IMR-90 (cell line): Measurements from ENCODE around the gene GPSM1. TPM values are rescaled to one million over a fixed set of nuclear protein-coding genes. Genes with fewer than 3 reads are reported as not detected.

Experiments
- ATAC-seq: fragments of 200-7000 bp; cut with Tn5 transposase; 2 replicates; pipeline ENCODE4 v1.9.1; 2020; ENCODE audit warnings: low read depth, mild to moderate bottlenecking, moderate library complexity
- BruUV-seq: library from RNA; stranded (reverse); fragments of 400-500 nt; replicated peaks from 2 replicates; lab custom pipeline; 2021; lab: Mats Ljungman, UMichigan
- CTCF ChIA-PET: fragments of 300-600 bp; formaldehyde crosslinking; extraction: SDS; loops from one replicate; lab custom pipeline; 2021; ENCODE audit warnings: antibody characterized with exemption; lab: Yijun Ruan, JAX
- POLR2A ChIA-PET: fragments of 300-600 bp; sonication (Branson Sonifier 250); formaldehyde crosslinking; loops from one replicate; lab custom pipeline; 2022; ENCODE audit warnings: antibody characterized with exemption; ENCODE audit not compliant: unreplicated experiment; lab: Charles Lee
- DNase-seq: peaks from one replicate; pipeline ENCODE4 v3.0.0; 2013
- H2AFZ ChIP-seq: replicated peaks from 2 replicates; pipeline ENCODE3; 2013; ENCODE audit warnings: low read length, mild to moderate bottlenecking; ENCODE audit not compliant: poor library complexity
- H2AK5ac ChIP-seq: 2 replicates; pipeline ENCODE4 v1.6.1; 2013; ENCODE audit warnings: low read depth, low read length, inconsistent platforms
- H2AK9ac ChIP-seq: replicated peaks from 2 replicates; pipeline ENCODE3; 2013; ENCODE audit warnings: mild to moderate bottlenecking, low read depth, low read length, moderate library complexity; ENCODE audit not compliant: poor library complexity
- H2BK120ac ChIP-seq: 2 replicates; pipeline ENCODE4 v1.6.1; 2013; ENCODE audit warnings: low read depth, low read length, inconsistent platforms
- H2BK15ac ChIP-seq: 3 replicates; pipeline ENCODE4 v1.6.1; 2013; ENCODE audit warnings: low read depth, low read length, inconsistent platforms
- H2BK20ac ChIP-seq: 2 replicates; pipeline ENCODE4 v1.6.1; 2013; ENCODE audit warnings: low read depth, mild to moderate bottlenecking, inconsistent platforms, low read length, moderate library complexity
- H2BK5ac ChIP-seq: 2 replicates; pipeline ENCODE4 v1.6.1; 2013; ENCODE audit warnings: mild to moderate bottlenecking, low read depth, low read length, inconsistent platforms; ENCODE audit not compliant: poor library complexity, severe bottlenecking
- H3K14ac ChIP-seq: replicated peaks from 2 replicates; pipeline ENCODE4 v1.6.1; 2013; ENCODE audit warnings: low read depth, low read length, inconsistent platforms
- H3K18ac ChIP-seq: 2 replicates; pipeline ENCODE4 v1.6.1; 2013; ENCODE audit warnings: low read depth, low read length, control low read depth
- H3K23ac ChIP-seq: 2 replicates; pipeline ENCODE4 v1.6.1; 2013; ENCODE audit warnings: low read depth, low read length, inconsistent platforms
- H3K27ac ChIP-seq: 2 replicates; pipeline ENCODE4 v1.5.1; 2013; ENCODE audit warnings: mild to moderate bottlenecking, control low read depth, low read length; ENCODE audit not compliant: insufficient read depth
- H3K27me3 ChIP-seq: 2 replicates; pipeline ENCODE4 v1.6.1; 2013; ENCODE audit warnings: low read length; ENCODE audit not compliant: control insufficient read depth, insufficient read depth
- H3K36me3 ChIP-seq: 2 replicates; pipeline ENCODE4 v1.6.1; 2013; ENCODE audit warnings: low read length, mixed read lengths; ENCODE audit not compliant: control insufficient read depth, insufficient read depth
- H3K4ac ChIP-seq: 2 replicates; pipeline ENCODE4 v1.6.1; 2013; ENCODE audit warnings: low read depth, low read length, inconsistent platforms
- H3K4me1 ChIP-seq: 2 replicates; pipeline ENCODE4 v1.6.1; 2013; ENCODE audit warnings: low read length, mixed read lengths; ENCODE audit not compliant: control insufficient read depth, insufficient read depth
- H3K4me2 ChIP-seq: 2 replicates; pipeline ENCODE4 v1.6.1; 2013; ENCODE audit warnings: low read depth, mild to moderate bottlenecking, control low read depth, low read length, moderate library complexity
- H3K4me3 ChIP-seq: 2 replicates; pipeline ENCODE4 v1.5.1; 2013; ENCODE audit warnings: low read depth, mild to moderate bottlenecking, control low read depth, low read length, moderate library complexity; ENCODE audit not compliant: insufficient read depth
- H3K56ac ChIP-seq: 2 replicates; pipeline ENCODE4 v1.6.1; 2013; ENCODE audit warnings: low read length, inconsistent platforms; ENCODE audit not compliant: insufficient read depth; ENCODE audit errors: extremely low read depth
- H3K79me1 ChIP-seq, 2 experiments: 2 replicates each; pipeline ENCODE4 v1.6.1; 2013; ENCODE audit warnings: low read length in 2 of 2, inconsistent platforms in 1 of 2, low read depth in 1 of 2
- H3K9ac ChIP-seq: 2 replicates; pipeline ENCODE4 v1.6.1; 2013; ENCODE audit warnings: low read depth, low read length, control low read depth
- H3K9me1 ChIP-seq: 2 replicates; pipeline ENCODE4 v1.6.1; 2013; ENCODE audit warnings: low read length, inconsistent platforms; ENCODE audit not compliant: insufficient read depth
- H3K9me3 ChIP-seq: 2 replicates; pipeline ENCODE4 v1.6.1; 2013; ENCODE audit warnings: low read length; ENCODE audit not compliant: control insufficient read depth, insufficient read depth
- H4K20me1 ChIP-seq: 2 replicates; pipeline ENCODE4 v1.6.1; 2013; ENCODE audit warnings: low read length, inconsistent platforms; ENCODE audit not compliant: insufficient read depth
- H4K5ac ChIP-seq: 2 replicates; pipeline ENCODE4 v1.6.1; 2013; ENCODE audit warnings: mild to moderate bottlenecking, low read depth, low read length, control low read depth
- H4K8ac ChIP-seq, 2 experiments: 2 replicates each; pipeline ENCODE4 v1.6.1; 2013; ENCODE audit warnings: low read depth in 2 of 2, low read length in 2 of 2, control low read depth in 1 of 2, inconsistent platforms in 1 of 2
- H4K91ac ChIP-seq: 2 replicates; pipeline ENCODE4 v1.6.1; 2013; ENCODE audit warnings: low read depth, low read length, inconsistent platforms; ENCODE audit not compliant: insufficient read depth
- BHLHE40 ChIP-seq: fragments of 150-350 bp; IDR thresholded peaks from 2 replicates; pipeline ENCODE4 v1.6.1; 2016; ENCODE audit warnings: mild to moderate bottlenecking, low read depth, low read length
- CEBPB ChIP-seq: IDR thresholded peaks from 2 replicates; pipeline ENCODE4 v1.6.1; 2012; ENCODE audit warnings: low read depth, low read length, improper control_type of control experiment
- CHD1 ChIP-seq: IDR thresholded peaks from 2 replicates; pipeline ENCODE4 v1.6.1; 2012; ENCODE audit warnings: low read depth, low read length, improper control_type of control experiment
- CTCF ChIP-seq: conservative IDR thresholded peaks from 2 replicates; pipeline ENCODE4 v1.5.1; 2012; ENCODE audit warnings: mild to moderate bottlenecking, low read depth, low read length, improper control_type of control experiment
- ELK1 ChIP-seq: fragments of 150-350 bp; IDR thresholded peaks from 2 replicates; pipeline ENCODE4 v1.6.1; 2016; ENCODE audit warnings: low read depth, mild to moderate bottlenecking, low read length, moderate library complexity, borderline replicate concordance
- FOS ChIP-seq: fragments of 150-350 bp; IDR thresholded peaks from 2 replicates; pipeline ENCODE4 v1.6.1; 2016; ENCODE audit warnings: low read depth, low read length
- MAFK ChIP-seq: IDR thresholded peaks from 2 replicates; pipeline ENCODE4 v1.6.1; 2012; ENCODE audit warnings: low read depth, low read length, improper control_type of control experiment
- MAZ ChIP-seq: IDR thresholded peaks from 2 replicates; pipeline ENCODE4 v1.6.1; 2012; ENCODE audit warnings: low read depth, mild to moderate bottlenecking, low read length, improper control_type of control experiment, moderate library complexity, borderline replicate concordance
- MXI1 ChIP-seq: IDR thresholded peaks from 2 replicates; pipeline ENCODE4 v1.6.1; 2012; ENCODE audit warnings: low read depth, mild to moderate bottlenecking, low read length, moderate library complexity, borderline replicate concordance
- NFE2L2 ChIP-seq: fragments of 150-350 bp; IDR thresholded peaks from 2 replicates; pipeline ENCODE4 v1.6.1; 2016; ENCODE audit warnings: low read depth, mild to moderate bottlenecking, low read length
- POLR2A ChIP-seq: IDR thresholded peaks from 2 replicates; pipeline ENCODE4 v1.6.1; 2012; ENCODE audit warnings: mild to moderate bottlenecking, low read depth, low read length
- RAD21 ChIP-seq: IDR thresholded peaks from 2 replicates; pipeline ENCODE4 v1.6.1; 2012; ENCODE audit warnings: low read length, improper control_type of control experiment
- RCOR1 ChIP-seq: IDR thresholded peaks from 2 replicates; pipeline ENCODE4 v1.6.1; 2012; ENCODE audit warnings: mild to moderate bottlenecking, low read length, improper control_type of control experiment; ENCODE audit not compliant: insufficient replicate concordance
- RFX5 ChIP-seq: IDR thresholded peaks from 2 replicates; pipeline ENCODE4 v1.8.0; 2012; ENCODE audit warnings: low read depth, mild to moderate bottlenecking, low read length, moderate library complexity
- SMC3 ChIP-seq: fragments of 150-350 bp; IDR thresholded peaks from 2 replicates; pipeline ENCODE4 v1.6.1; 2016; ENCODE audit warnings: low read depth, mild to moderate bottlenecking, antibody characterized with exemption, low read length, moderate library complexity
- USF2 ChIP-seq: fragments of 150-350 bp; IDR thresholded peaks from 2 replicates; pipeline ENCODE4 v1.6.1; 2017; ENCODE audit warnings: mild to moderate bottlenecking, antibody characterized with exemption, low read length, low read depth
- WGBS, 2 experiments: methylation state at CpG; one replicate each; pipeline versions ENCODE4 v1.1.5 to v1.1.7; 2013; ENCODE audit warnings: missing lambda C conversion rate in 2 of 2; ENCODE audit not compliant: insufficient read length in 1 of 2; ENCODE audit errors: extremely low coverage in 2 of 2; 5-methylcytosine and 5-hydroxymethylcytosine counted together
- dilution Hi-C: fragments of 300-500 bp; cut with HindIII; formaldehyde crosslinking; loops from one replicate; pipeline ENCODE4 v1.14.3; 2018; ENCODE audit warnings: low sequenced_read_pairs; ENCODE audit not compliant: unreplicated experiment
- in situ Hi-C: fragments of 300-500 bp; cut with MboI; formaldehyde crosslinking; loops from 3 replicates; pipeline ENCODE4 v1.14.3; 2019; ENCODE audit warnings: low sequenced_read_pairs, inconsistent platforms, mixed read lengths
- intact Hi-C: fragments of 100-400 bp; cut with micrococcal nuclease; formaldehyde crosslinking; loops from 2 replicates; pipeline ENCODE4 v1.10.0; 2022
- polyA plus RNA-seq, 3 experiments: library from polyadenylated mRNA; depleted of rRNA; stranded (reverse); fragments of >200 nt; gene quantifications; 2 replicates each; pipeline ENCODE4 v1.2.3, GENCODE V29; 2012; ENCODE audit warnings: low replicate concordance in 1 of 3
- total RNA-seq: library from RNA; depleted of rRNA; stranded (reverse); fragments of >200 nt; gene quantifications from 2 replicates; pipeline ENCODE4 v1.2.3, GENCODE V29; 2012

The GPSM1 gene
- total and polyA plus RNA-seq, 2 of the 4 experiments (the other 2 are of a cell fraction), result 28.7 to 71.2 TPM

- in situ Hi-C loops, result no loop called here
- Histone ChIP-seq H3K14ac (no peak overlapping the region), H3K4me1 (no peaks in the 10 kb centered on the region), H3K27me3 (peaks cover 36% of the 10 kb centered on the region), H3K18ac (no peak overlapping the region), H3K4ac (no peak overlapping the region), H2AK9ac (peak overlapping the region; percentile 50), H4K91ac (no peak overlapping the region), H4K8ac (no peak overlapping the region), H3K36me3 (no peaks in the 10 kb centered on the region), H3K23ac (no peak overlapping the region), H3K79me1 (no peaks in the 10 kb centered on the region), H3K9me1 (no peaks in the 10 kb centered on the region), H3K56ac (no peak overlapping the region), H4K5ac (no peak overlapping the region), H2BK120ac (no peak overlapping the region), H2BK15ac (no peak overlapping the region), H3K4me3 (no peak overlapping the region), H3K4me2 (no peak overlapping the region), H2BK20ac (no peak overlapping the region), H3K9ac (no peak overlapping the region), H2BK5ac (no peak overlapping the region), H4K20me1 (no peaks in the 10 kb centered on the region), H2AFZ (no peak overlapping the region), H3K27ac (no peak overlapping the region), H3K9me3 (no peaks in the 10 kb centered on the region; the same call in 1 of the 2 replicates), H2AK5ac (no peak overlapping the region)
- TF ChIP-seq CEBPB (no peak), RFX5 (no peak), BHLHE40 (no peak), USF2 (no peak), MAFK (no peak), MXI1 (no peak), RAD21 (no peak), POLR2A (no peak), FOS (no peak), NFE2L2 (no peak), SMC3 (no peak), MAZ (no peak), RCOR1 (no peak), ELK1 (no peak), CTCF (no peak), CHD1 (no peak)
- intact Hi-C loops, result no loop called here
- no TSS peak for BruUV-seq
- WGBS, 2 experiments, result 69% methylated on average over 14 of the region's 25 CpGs; no CpG with 5 or more reads in 1 of the 2 experiments
- dilution Hi-C loops, result no loop called here
- DNase-seq (no peak), ATAC-seq (no peak)
- CTCF ChIA-PET, result no interaction called here
- POLR2A ChIA-PET, result no interaction called here
These were observed 30.2 kb upstream of the GPSM1 start for GRCh38 chr9:136297016-136297691.
